Left lung (tissue), 10 donors: ENCODE data around the gene USP9Y. TPM values are rescaled to one million over a fixed set of nuclear protein-coding genes. Genes with fewer than 3 reads are reported as not detected.

Experiments
- ATAC-seq: fragments of 200-7000 bp; cut with Tn5 transposase; one replicate; pipeline ENCODE4 v1.9.1; 2020; ENCODE audit warnings: moderate library complexity
- DNase-seq, 4 donors: peaks; one replicate each; pipeline ENCODE4 v3.0.0-alpha.2; 2013 to 2020
- H3K27ac ChIP-seq, 2 donors: fragments of 200-600 bp; sonication (generic) in 1 of 2; one replicate each; pipeline versions ENCODE4 v1.5.0 to v1.8.0; 2020 to 2021
- H3K27me3 ChIP-seq, 2 donors: fragments of 200-600 bp; sonication (generic) in 1 of 2; one replicate each; pipeline versions ENCODE4 v1.5.0 to v1.8.0; 2020 to 2021
- H3K36me3 ChIP-seq, 2 donors: fragments of 200-600 bp; sonication (generic) in 1 of 2; one replicate each; pipeline versions ENCODE4 v1.5.0 to v1.8.0; 2020 to 2021
- H3K4me1 ChIP-seq, 2 donors: fragments of 200-600 bp; one replicate each; pipeline ENCODE4 v1.8.0; 2021
- H3K4me3 ChIP-seq, 2 donors: fragments of 200-600 bp; sonication (generic) in 1 of 2; one replicate each; pipeline versions ENCODE4 v1.5.0 to v1.8.0; 2020 to 2021; ENCODE audit warnings: mild to moderate bottlenecking in 1 of 2
- H3K9me3 ChIP-seq, 2 donors: fragments of 200-600 bp; sonication (generic) in 1 of 2; one replicate each; pipeline versions ENCODE4 v1.5.0 to v1.8.0; 2020 to 2021
- CTCF ChIP-seq, 2 donors: fragments of 200-600 bp; sonication (generic) in 1 of 2; IDR thresholded peaks; one replicate each; pipeline versions ENCODE4 v1.5.0 to v1.8.0; 2021; ENCODE audit warnings: antibody characterized with exemption in 2 of 2
- intact Hi-C, 2 donors: fragments of 100-400 bp; cut with DNase I; formaldehyde crosslinking; loops; one replicate each; pipeline versions ENCODE4 v1.11.2 to v1.14.2; 2022
- polyA plus RNA-seq, 6 donors: library from polyadenylated mRNA; unstranded; fragments of 120-200 nt; gene quantifications; one replicate each; pipeline ENCODE4 v1.2.1, GENCODE V29; 2013; ENCODE audit not compliant: insufficient read length in 6 of 6
- total RNA-seq, 2 donors: library from RNA; stranded (reverse); fragmentation: NEBNext Ultra II Directional; extraction: Animal tissue kit (Norgen Biotek cat#: 25700); gene quantifications; one replicate each; pipeline ENCODE4 v1.2.1, GENCODE V29; 2021
- donor health status: DM: no; HTN: yes; CAD: no.
- donor health status: DM: no; HTN: no; CAD: no.

The USP9Y gene
- total and polyA plus RNA-seq, 8 donors = 0.12 to 61.7 (median 16.8) TPM; not detected in 1

GRCh38 chrY:12833284-12833683, 132.3 kb downstream of the USP9Y start:
- Histone ChIP-seq H3K4me3 (no peak overlapping the region), H3K4me1 (no peaks in the 10 kb centered on the region), H3K27me3 (no peaks in the 10 kb centered on the region), H3K36me3 (no peaks in the 10 kb centered on the region), H3K27ac (no peak overlapping the region), H3K9me3 (no peaks in the 10 kb centered on the region)
- ATAC-seq = no peak
- intact Hi-C loops = no loop called here
- no peak for DNase-seq
- TF ChIP-seq CTCF (IDR thresholded peaks at IDR 0.05) = no peak

GRCh38 chrY:12837550-12837949, 136.5 kb downstream of the USP9Y start:
- no peak for DNase-seq
- ATAC-seq = no peak
- Histone ChIP-seq H3K4me1 (no peaks in the 10 kb centered on the region), H3K36me3 (no peaks in the 10 kb centered on the region), H3K27ac (no peak overlapping the region), H3K4me3 (no peak overlapping the region), H3K27me3 (no peaks in the 10 kb centered on the region), H3K9me3 (no peaks in the 10 kb centered on the region)
- intact Hi-C loops = no loop called here
- TF ChIP-seq CTCF (IDR thresholded peaks at IDR 0.05) = no peak

GRCh38 chrY:12841368-12841767, 140.3 kb downstream of the USP9Y start:
- intact Hi-C loops = no loop called here
- peaks cover 0 to 5% of the 10 kb centered on the region in 2 donors for H3K36me3 ChIP-seq
- H3K9me3 ChIP-seq = no peaks in the 10 kb centered on the region
- no peaks in the 10 kb centered on the region for H3K27me3 ChIP-seq
- no peak overlapping the region for H3K4me3 ChIP-seq
- no peak for TF ChIP-seq CTCF (IDR thresholded peaks at IDR 0.05)
- DNase-seq = no peak
- no peaks in the 10 kb centered on the region for H3K4me1 ChIP-seq
- no peak overlapping the region for H3K27ac ChIP-seq
- no peak for ATAC-seq

- intact Hi-C loops = no loop called here
- Histone ChIP-seq H3K4me3 (no peak overlapping the region), H3K9me3 (no peaks in the 10 kb centered on the region), H3K36me3 (peaks cover 0 to 10% of the 10 kb centered on the region in 2 donors), H3K27me3 (no peaks in the 10 kb centered on the region), H3K4me1 (no peaks in the 10 kb centered on the region), H3K27ac (no peak overlapping the region)
- ATAC-seq (no peak), DNase-seq (no peak)
- TF ChIP-seq CTCF (IDR thresholded peaks at IDR 0.05) = no peak
Measured at GRCh38 chrY:12846793-12847192, 145.8 kb downstream of the USP9Y start.

GRCh38 chrY:12855791-12856275, 154.8 kb downstream of the USP9Y start:
- no peaks in the 10 kb centered on the region for H3K9me3 ChIP-seq
- H3K4me1 ChIP-seq = no peaks in the 10 kb centered on the region
- H3K27ac ChIP-seq = no peak overlapping the region
- DNase-seq (no peak), ATAC-seq (no peak)
- no peak overlapping the region for H3K4me3 ChIP-seq
- H3K27me3 ChIP-seq = no peaks in the 10 kb centered on the region
- no peak for TF ChIP-seq CTCF (IDR thresholded peaks at IDR 0.05)
- peaks cover 0 to 25% of the 10 kb centered on the region in 2 donors for H3K36me3 ChIP-seq
- intact Hi-C loops = no loop called here
